Cardiac fibroblast (primary cell): Measurements from ENCODE around the gene ZNF837.
"Not testable (repeated sequence)": the region's sequence is repeated elsewhere in the genome, so short reads cannot be mapped to it uniquely, and the experiment has no call there.

Experiments
- DNase-seq, 2 donors: peaks; one replicate each; pipeline versions ENCODE4 v3.0.0 to v3.0.0-alpha.2; 2010; ENCODE audit warnings: low read depth in 2 of 2
- H3K4me3 ChIP-seq, 2 donors: replicated peaks in 1 of 2; 1 replicate in 1 of 2; 2 replicates in 1 of 2; pipeline ENCODE4 v1.5.1; 2011; ENCODE audit warnings: low read depth in 2 of 2, low read length in 2 of 2, mild to moderate bottlenecking in 2 of 2, moderate library complexity in 1 of 2
- TF ChIP-seq, protein P1 (sequence below): IDR thresholded peaks from one replicate; pipeline ENCODE4 v1.5.1; 2011; ENCODE audit warnings: low read depth, mild to moderate bottlenecking, low read length, inconsistent platforms

Gene ZNF837

DNA sequence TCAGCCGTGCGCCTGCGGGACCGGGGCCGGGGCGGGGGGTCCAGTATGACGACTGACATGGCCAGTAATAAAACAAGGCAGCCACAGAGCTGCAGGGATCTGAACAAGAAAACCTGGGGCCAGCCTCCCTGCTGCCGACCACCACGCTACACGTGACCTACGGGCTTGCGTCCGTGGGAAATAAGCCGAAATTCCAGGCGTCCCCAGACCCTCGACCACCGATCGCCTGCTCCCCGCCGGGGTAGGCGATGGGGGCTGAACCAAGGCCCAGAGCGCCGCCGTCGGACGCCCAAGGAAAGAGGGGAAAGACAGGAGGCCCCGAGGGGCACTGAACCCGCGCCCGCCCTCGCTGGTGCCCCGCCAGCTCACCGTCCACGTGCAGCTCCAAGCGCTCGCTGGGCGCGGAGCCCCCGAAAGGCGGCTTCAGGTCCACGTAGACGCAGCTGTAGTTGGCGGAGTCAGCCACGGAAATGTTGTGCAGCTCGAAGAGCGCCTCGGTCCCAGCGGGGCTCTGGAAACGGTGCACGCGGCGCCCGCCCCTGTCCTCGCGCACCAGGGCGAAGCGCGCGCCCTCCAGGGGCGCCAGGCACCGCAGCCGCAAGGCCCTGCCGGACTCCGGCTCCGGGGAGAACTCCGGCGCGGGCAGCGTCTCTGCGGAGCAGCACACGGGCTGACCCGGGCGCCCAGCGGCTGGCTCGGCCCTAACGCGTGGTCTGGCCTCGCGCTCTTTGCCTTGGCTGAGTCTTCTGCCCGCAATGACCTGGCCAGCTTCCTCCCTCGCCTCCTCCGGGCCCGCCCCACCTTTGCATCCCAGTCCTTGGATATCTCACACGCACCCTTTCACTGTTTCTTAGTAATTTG, 30.6 kb downstream of the ZNF837 start:
- TF ChIP-seq, protein P1, sequence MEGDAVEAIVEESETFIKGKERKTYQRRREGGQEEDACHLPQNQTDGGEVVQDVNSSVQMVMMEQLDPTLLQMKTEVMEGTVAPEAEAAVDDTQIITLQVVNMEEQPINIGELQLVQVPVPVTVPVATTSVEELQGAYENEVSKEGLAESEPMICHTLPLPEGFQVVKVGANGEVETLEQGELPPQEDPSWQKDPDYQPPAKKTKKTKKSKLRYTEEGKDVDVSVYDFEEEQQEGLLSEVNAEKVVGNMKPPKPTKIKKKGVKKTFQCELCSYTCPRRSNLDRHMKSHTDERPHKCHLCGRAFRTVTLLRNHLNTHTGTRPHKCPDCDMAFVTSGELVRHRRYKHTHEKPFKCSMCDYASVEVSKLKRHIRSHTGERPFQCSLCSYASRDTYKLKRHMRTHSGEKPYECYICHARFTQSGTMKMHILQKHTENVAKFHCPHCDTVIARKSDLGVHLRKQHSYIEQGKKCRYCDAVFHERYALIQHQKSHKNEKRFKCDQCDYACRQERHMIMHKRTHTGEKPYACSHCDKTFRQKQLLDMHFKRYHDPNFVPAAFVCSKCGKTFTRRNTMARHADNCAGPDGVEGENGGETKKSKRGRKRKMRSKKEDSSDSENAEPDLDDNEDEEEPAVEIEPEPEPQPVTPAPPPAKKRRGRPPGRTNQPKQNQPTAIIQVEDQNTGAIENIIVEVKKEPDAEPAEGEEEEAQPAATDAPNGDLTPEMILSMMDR: no peak
- DNase-seq: peak in 1 of 2 donors; percentile 15
- H3K4me3 ChIP-seq: no peak overlapping the region

DNA sequence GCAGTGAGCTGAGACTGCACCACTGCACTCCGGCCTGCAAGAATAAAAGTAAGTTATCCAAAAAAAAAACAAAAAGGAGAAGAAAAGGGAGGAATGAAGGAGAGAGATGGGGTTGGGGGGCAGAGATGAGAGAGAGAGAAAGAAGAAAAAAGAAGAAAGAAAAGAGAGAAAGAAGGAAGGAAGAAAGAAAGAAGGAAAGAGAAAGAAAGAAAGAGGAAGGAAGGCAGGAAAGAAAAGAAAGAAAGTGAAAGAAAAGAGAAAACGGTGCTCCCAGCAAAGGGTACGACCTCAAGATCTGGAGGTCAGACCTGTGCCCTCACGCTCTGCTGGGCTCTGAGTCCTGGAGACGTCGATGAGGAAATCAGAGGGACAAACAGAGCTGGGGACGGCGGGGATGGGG, 31.2 kb downstream of the ZNF837 start:
- no peak for DNase-seq
- no peak overlapping the region for H3K4me3 ChIP-seq
- TF ChIP-seq, protein P1: no peak

DNA sequence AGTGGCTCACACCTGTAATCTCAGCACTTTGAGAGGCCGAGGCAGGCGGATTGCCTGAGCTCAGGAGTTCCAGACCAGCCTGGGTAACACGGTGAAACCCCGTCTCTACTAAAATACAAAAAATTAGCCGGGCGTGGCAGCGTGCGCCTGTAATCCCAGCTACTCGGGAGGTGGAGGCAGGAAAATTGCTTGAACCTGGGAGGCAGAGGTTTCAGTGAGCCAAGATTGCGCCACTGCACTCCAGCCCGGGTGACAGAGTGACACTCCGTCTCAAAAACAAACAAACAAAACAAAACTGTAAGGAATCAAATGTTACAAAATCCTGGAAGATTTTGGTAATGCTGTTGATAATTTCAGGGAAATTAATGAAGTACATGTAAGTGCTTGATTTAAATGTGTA, 32.8 kb downstream of the ZNF837 start:
- H3K4me3 ChIP-seq: peak overlapping the region; percentile 65 to 67
- DNase-seq: not testable (repeated sequence)

DNA sequence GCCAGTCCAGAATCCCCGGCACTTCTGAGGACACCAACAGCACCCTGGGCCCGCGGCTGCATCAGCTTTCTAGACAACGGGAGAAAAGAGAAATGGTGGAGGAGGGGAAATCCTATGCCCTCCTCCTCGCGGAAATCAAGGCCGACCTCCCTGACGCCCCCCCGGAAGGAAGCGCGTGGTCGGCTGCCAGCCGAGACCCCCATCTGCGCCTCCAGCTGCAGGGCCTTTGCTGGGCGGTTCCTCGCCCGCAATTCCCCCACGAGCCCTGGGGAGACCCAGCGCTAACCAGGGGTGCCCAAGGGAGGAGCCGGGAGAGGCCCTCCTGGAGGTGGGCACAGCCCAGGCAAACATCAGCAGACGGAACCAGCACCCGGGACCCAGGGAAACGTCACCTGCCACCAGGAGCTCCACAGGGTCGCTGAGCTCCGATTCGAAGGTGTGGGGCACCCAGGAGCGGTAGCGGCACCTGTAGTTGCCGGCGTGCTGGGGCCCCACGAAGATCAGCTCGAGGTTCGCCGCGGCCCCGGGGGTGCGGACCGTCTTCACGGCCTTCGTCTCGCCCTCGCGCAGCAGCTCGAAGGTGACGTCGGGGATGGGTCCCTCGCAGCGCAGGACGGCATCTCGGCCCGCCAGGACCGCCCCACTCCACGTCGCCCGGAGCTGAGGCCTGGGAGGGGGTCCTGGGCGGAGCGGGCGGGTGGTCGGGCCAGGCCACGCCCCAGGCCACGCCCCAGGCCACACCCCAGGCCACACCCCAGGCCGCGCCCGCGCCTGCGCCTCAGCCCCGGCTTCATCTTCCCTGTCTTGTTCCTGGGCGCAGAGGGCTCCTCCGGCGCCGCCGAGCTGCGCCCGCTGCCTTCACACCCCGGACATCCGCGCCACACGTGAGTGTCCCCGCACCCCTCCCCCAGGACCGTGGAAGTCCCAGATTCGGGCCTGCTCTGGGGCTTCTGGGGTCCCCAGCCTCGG, 33.6 kb downstream of the ZNF837 start:
- TF ChIP-seq, protein P1: no peak
- DNase-seq: peak; percentile 66 to 73
- H3K4me3 ChIP-seq: peak overlapping the region; percentile 65 to 67

DNA sequence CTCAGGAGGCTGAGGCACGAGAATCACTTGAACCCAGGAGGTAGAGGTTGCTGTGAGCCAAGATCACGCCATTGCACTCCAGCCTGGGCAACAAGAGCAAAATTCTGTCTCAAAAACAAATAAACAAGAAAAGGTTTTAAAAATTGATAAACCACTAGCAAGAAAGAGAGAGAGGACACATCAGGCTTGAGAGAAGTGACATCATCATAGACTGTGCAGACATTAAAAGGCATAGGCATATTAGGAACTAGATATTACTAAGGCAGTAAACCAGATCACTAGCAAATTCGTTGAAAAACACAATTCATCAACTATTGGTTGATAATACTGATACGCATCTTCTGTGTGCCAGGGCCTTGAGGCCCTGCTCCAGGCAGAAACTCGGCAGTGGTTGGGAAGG, 35.3 kb downstream of the ZNF837 start:
- no peak overlapping the region for H3K4me3 ChIP-seq
- TF ChIP-seq, protein P1: no peak
- no peak for DNase-seq

DNA sequence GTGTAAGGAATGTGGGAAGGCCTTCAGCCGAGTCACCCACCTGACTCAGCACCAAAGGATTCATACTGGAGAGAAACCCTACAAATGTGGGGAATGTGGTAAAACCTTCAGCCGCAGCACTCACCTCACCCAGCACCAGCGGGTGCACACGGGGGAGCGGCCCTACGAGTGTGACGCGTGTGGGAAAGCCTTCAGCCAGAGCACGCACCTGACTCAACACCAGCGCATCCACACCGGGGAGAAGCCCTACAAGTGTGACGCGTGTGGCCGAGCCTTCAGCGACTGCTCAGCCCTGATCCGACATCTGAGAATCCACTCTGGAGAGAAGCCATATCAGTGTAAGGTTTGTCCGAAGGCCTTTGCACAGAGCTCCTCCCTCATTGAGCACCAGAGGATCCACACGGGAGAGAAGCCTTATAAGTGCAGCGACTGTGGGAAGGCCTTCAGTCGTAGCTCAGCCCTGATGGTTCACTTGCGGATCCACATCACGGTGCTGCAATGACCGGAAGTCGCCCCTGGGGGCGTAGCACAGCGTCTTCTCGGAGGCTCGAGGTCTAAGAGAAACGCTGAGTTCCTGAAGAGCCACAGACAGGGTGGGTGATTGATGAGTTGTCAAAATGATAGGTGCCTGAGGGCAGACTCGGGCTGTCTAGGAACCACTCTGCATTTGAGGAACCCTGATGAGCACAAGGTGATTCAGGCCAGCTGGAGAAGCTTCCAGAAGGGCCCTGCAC, 41.8 kb downstream of the ZNF837 start:
- peak in 1 of 2 donors; percentile 22 for DNase-seq
- TF ChIP-seq, protein P1: no peak
- no peak overlapping the region for H3K4me3 ChIP-seq
